ENCODE data around the gene ANKRD27. TPM values are rescaled to one million over a fixed set of nuclear protein-coding genes. Genes with fewer than 3 reads are reported as not detected.

Gene ANKRD27
- total RNA-seq, 1 experiment from 2014 or later = 64.2 TPM

- no TSS peak for BruUV-seq (replicated peaks)
Observed at GRCh38 chr19:32631381-32631780, 43.6 kb downstream of the ANKRD27 start.

DNA sequence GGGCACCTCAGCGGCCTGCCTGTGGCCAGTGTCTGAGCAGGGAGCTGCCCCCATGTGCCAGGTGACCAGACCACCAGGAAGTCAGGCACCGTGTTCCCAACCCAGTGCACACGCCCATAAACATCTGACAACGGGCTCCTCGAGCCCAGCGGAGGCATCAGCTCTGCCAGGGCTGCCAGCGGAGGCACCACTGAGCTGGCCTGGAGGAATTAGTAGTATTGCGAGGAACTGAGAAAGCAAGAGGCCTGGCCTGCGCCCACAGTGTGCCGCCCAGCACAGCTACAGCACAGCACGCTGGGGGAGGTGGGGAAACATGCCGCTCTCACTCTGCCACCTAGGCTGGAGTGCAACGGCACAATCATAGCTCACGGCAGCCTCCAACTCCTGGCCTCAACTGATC lies 44.6 kb downstream of the ANKRD27 start:
- TF ChIP-seq, protein P1, sequence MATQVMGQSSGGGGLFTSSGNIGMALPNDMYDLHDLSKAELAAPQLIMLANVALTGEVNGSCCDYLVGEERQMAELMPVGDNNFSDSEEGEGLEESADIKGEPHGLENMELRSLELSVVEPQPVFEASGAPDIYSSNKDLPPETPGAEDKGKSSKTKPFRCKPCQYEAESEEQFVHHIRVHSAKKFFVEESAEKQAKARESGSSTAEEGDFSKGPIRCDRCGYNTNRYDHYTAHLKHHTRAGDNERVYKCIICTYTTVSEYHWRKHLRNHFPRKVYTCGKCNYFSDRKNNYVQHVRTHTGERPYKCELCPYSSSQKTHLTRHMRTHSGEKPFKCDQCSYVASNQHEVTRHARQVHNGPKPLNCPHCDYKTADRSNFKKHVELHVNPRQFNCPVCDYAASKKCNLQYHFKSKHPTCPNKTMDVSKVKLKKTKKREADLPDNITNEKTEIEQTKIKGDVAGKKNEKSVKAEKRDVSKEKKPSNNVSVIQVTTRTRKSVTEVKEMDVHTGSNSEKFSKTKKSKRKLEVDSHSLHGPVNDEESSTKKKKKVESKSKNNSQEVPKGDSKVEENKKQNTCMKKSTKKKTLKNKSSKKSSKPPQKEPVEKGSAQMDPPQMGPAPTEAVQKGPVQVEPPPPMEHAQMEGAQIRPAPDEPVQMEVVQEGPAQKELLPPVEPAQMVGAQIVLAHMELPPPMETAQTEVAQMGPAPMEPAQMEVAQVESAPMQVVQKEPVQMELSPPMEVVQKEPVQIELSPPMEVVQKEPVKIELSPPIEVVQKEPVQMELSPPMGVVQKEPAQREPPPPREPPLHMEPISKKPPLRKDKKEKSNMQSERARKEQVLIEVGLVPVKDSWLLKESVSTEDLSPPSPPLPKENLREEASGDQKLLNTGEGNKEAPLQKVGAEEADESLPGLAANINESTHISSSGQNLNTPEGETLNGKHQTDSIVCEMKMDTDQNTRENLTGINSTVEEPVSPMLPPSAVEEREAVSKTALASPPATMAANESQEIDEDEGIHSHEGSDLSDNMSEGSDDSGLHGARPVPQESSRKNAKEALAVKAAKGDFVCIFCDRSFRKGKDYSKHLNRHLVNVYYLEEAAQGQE (IDR thresholded peaks at IDR 0.05; ENCODE audit: insufficient read depth in 1 of 2, low read depth in 2 of 2, low read length in 1 of 2) = no peak
- TF ChIP-seq, protein P2, sequence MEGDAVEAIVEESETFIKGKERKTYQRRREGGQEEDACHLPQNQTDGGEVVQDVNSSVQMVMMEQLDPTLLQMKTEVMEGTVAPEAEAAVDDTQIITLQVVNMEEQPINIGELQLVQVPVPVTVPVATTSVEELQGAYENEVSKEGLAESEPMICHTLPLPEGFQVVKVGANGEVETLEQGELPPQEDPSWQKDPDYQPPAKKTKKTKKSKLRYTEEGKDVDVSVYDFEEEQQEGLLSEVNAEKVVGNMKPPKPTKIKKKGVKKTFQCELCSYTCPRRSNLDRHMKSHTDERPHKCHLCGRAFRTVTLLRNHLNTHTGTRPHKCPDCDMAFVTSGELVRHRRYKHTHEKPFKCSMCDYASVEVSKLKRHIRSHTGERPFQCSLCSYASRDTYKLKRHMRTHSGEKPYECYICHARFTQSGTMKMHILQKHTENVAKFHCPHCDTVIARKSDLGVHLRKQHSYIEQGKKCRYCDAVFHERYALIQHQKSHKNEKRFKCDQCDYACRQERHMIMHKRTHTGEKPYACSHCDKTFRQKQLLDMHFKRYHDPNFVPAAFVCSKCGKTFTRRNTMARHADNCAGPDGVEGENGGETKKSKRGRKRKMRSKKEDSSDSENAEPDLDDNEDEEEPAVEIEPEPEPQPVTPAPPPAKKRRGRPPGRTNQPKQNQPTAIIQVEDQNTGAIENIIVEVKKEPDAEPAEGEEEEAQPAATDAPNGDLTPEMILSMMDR (IDR thresholded peaks at IDR 0.05) = no peak
- TF ChIP-seq POLR2AphosphoS5 (IDR thresholded peaks at IDR 0.05; ENCODE audit: low read depth, low read length) = no peak
- TF ChIP-seq SIN3A (IDR thresholded peaks at IDR 0.05; ENCODE audit: borderline replicate concordance, insufficient read depth, low read depth, low read length) = no peak
- no peak for TF ChIP-seq TCF7L2 (IDR thresholded peaks at IDR 0.05; ENCODE audit: low read depth, low read length)
- ATAC-seq = peak; percentile 52
- no peaks in the 10 kb centered on the region for H3K9me3 ChIP-seq (ENCODE audit: control insufficient read depth, insufficient read depth, low read depth, low read length)
- in situ Hi-C loops (cut with HindIII; ENCODE audit: low pct_unique_long_range_greater_than_20kb, low sequenced_read_pairs) = no loop called here
- H3K36me3 ChIP-seq (ENCODE audit: control insufficient read depth, insufficient read depth, low read length) = no peaks in the 10 kb centered on the region
- CTCF ChIA-PET = interaction anchor here (0.6 to 0.7 kb wide), 3 partner anchors 187 to 489 kb away, joined by 3 to 4 read pairs (median 3); no protein-coding TSS in a partner anchor
- H3K4me3 ChIP-seq (ENCODE audit: low read depth in 2 of 2, low read length in 2 of 2) = no peak overlapping the region
- no peaks in the 10 kb centered on the region for H3K27me3 ChIP-seq (ENCODE audit: control insufficient read depth, insufficient read depth, low read length)
- H3K4me1 ChIP-seq (ENCODE audit: control insufficient read depth, insufficient read depth, low read length) = no peaks in the 10 kb centered on the region
- BruUV-seq (replicated peaks) = no TSS peak
- intact Hi-C loops (cut with micrococcal nuclease; ENCODE audit: unreplicated experiment) = no loop called here
- H3K27ac ChIP-seq (ENCODE audit: low read length) = no peak overlapping the region
- POLR2A ChIA-PET = no interaction called here
- no peak for DNase-seq (ENCODE audit: low read depth, low spot score)

More at GRCh38 chr19:32631381-32631780, 43.6 kb downstream of the ANKRD27 start:
- ATAC-seq (no peak), DNase-seq (ENCODE audit: low read depth, low spot score) (no peak)
- no peaks in the 10 kb centered on the region for H3K9me3 ChIP-seq (ENCODE audit: control insufficient read depth, insufficient read depth, low read depth, low read length)
- H3K36me3 ChIP-seq (ENCODE audit: control insufficient read depth, insufficient read depth, low read length) = no peaks in the 10 kb centered on the region
- TF ChIP-seq TCF7L2 (IDR thresholded peaks at IDR 0.05; ENCODE audit: low read depth, low read length) (no peak), POLR2AphosphoS5 (IDR thresholded peaks at IDR 0.05; ENCODE audit: low read depth, low read length) (no peak), SIN3A (IDR thresholded peaks at IDR 0.05; ENCODE audit: borderline replicate concordance, insufficient read depth, low read depth, low read length) (no peak)
- TF ChIP-seq, protein P2 (IDR thresholded peaks at IDR 0.05) = no peak
- TF ChIP-seq, protein P1 (IDR thresholded peaks at IDR 0.05; ENCODE audit: insufficient read depth in 1 of 2, low read depth in 2 of 2, low read length in 1 of 2) = no peak
- in situ Hi-C loops (cut with HindIII; ENCODE audit: low pct_unique_long_range_greater_than_20kb, low sequenced_read_pairs) = no loop called here
- no peak overlapping the region for H3K4me3 ChIP-seq (ENCODE audit: low read depth in 2 of 2, low read length in 2 of 2)
- POLR2A ChIA-PET = no interaction called here
- H3K27me3 ChIP-seq (ENCODE audit: control insufficient read depth, insufficient read depth, low read length) = no peaks in the 10 kb centered on the region
- intact Hi-C loops (cut with micrococcal nuclease; ENCODE audit: unreplicated experiment) = no loop called here
- H3K4me1 ChIP-seq (ENCODE audit: control insufficient read depth, insufficient read depth, low read length) = no peaks in the 10 kb centered on the region
- CTCF ChIA-PET = no interaction called here
- H3K27ac ChIP-seq (ENCODE audit: low read length) = no peak overlapping the region

All from Panc1 (cell line).